ENCODE results near the gene ELFN1.

Gene ELFN1

GRCh38 chr7:1685000-1685624 lies 15.0 kb downstream of the ELFN1 start:
- no peak overlapping the region for H3K4me3 ChIP-seq (ENCODE audit: low read length in 2 of 2)
- no peak overlapping the region for H3K9ac ChIP-seq (ENCODE audit: low read depth in 1 of 2, low read length in 2 of 2)
- H3K27ac ChIP-seq (ENCODE audit: low read depth in 2 of 2, low read length in 2 of 2): no peak overlapping the region
- H3K4me1 ChIP-seq (ENCODE audit: control insufficient read depth in 2 of 2, insufficient read depth in 2 of 2, low read length in 2 of 2): no peaks in the 10 kb centered on the region
- no peaks in the 10 kb centered on the region for H3K36me3 ChIP-seq (ENCODE audit: control insufficient read depth in 2 of 2, insufficient read depth in 2 of 2, low read length in 2 of 2)
- no peaks in the 10 kb centered on the region for H3K27me3 ChIP-seq (ENCODE audit: control insufficient read depth in 2 of 2, insufficient read depth in 2 of 2, low read length in 2 of 2)
- peaks cover 5 to 7% of the 10 kb centered on the region in 2 donors for H3K9me3 ChIP-seq (ENCODE audit: control insufficient read depth in 2 of 2, low read length in 2 of 2)

GRCh38 chr7:1688542-1688941 lies 18.5 kb downstream of the ELFN1 start:
- Histone ChIP-seq H3K4me1 (ENCODE audit: control insufficient read depth in 2 of 2, insufficient read depth in 2 of 2, low read length in 2 of 2) (no peaks in the 10 kb centered on the region), H3K27me3 (ENCODE audit: control insufficient read depth in 2 of 2, insufficient read depth in 2 of 2, low read length in 2 of 2) (no peaks in the 10 kb centered on the region), H3K27ac (ENCODE audit: low read depth in 2 of 2, low read length in 2 of 2) (no peak overlapping the region), H3K36me3 (ENCODE audit: control insufficient read depth in 2 of 2, insufficient read depth in 2 of 2, low read length in 2 of 2) (no peaks in the 10 kb centered on the region), H3K4me3 (ENCODE audit: low read length in 2 of 2) (no peak overlapping the region), H3K9me3 (ENCODE audit: control insufficient read depth in 2 of 2, low read length in 2 of 2) (peaks cover 5 to 7% of the 10 kb centered on the region in 2 donors), H3K9ac (ENCODE audit: low read depth in 1 of 2, low read length in 2 of 2) (no peak overlapping the region)

GRCh38 chr7:1689311-1689710 lies 19.2 kb downstream of the ELFN1 start:
- H3K27me3 ChIP-seq (ENCODE audit: control insufficient read depth in 2 of 2, insufficient read depth in 2 of 2, low read length in 2 of 2): no peaks in the 10 kb centered on the region
- H3K9ac ChIP-seq (ENCODE audit: low read depth in 1 of 2, low read length in 2 of 2): no peak overlapping the region
- no peaks in the 10 kb centered on the region for H3K36me3 ChIP-seq (ENCODE audit: control insufficient read depth in 2 of 2, insufficient read depth in 2 of 2, low read length in 2 of 2)
- peaks cover 5% of the 10 kb centered on the region in 2 donors for H3K9me3 ChIP-seq (ENCODE audit: control insufficient read depth in 2 of 2, low read length in 2 of 2)
- H3K27ac ChIP-seq (ENCODE audit: low read depth in 2 of 2, low read length in 2 of 2): no peak overlapping the region
- no peaks in the 10 kb centered on the region for H3K4me1 ChIP-seq (ENCODE audit: control insufficient read depth in 2 of 2, insufficient read depth in 2 of 2, low read length in 2 of 2)
- no peak overlapping the region for H3K4me3 ChIP-seq (ENCODE audit: low read length in 2 of 2)

- Histone ChIP-seq H3K9ac (ENCODE audit: low read depth in 1 of 2, low read length in 2 of 2) (no peak overlapping the region), H3K27ac (ENCODE audit: low read depth in 2 of 2, low read length in 2 of 2) (no peak overlapping the region), H3K4me1 (ENCODE audit: control insufficient read depth in 2 of 2, insufficient read depth in 2 of 2, low read length in 2 of 2) (no peaks in the 10 kb centered on the region), H3K9me3 (ENCODE audit: control insufficient read depth in 2 of 2, low read length in 2 of 2) (no peaks in the 10 kb centered on the region), H3K36me3 (ENCODE audit: control insufficient read depth in 2 of 2, insufficient read depth in 2 of 2, low read length in 2 of 2) (no peaks in the 10 kb centered on the region), H3K27me3 (ENCODE audit: control insufficient read depth in 2 of 2, insufficient read depth in 2 of 2, low read length in 2 of 2) (no peaks in the 10 kb centered on the region), H3K4me3 (ENCODE audit: low read length in 2 of 2) (no peak overlapping the region)
Observed at GRCh38 chr7:1690359-1690958, 20.4 kb downstream of the ELFN1 start.

- Histone ChIP-seq H3K9ac (ENCODE audit: low read depth in 1 of 2, low read length in 2 of 2) (no peak overlapping the region), H3K9me3 (ENCODE audit: control insufficient read depth in 2 of 2, low read length in 2 of 2) (no peaks in the 10 kb centered on the region), H3K4me3 (ENCODE audit: low read length in 2 of 2) (no peak overlapping the region), H3K27me3 (ENCODE audit: control insufficient read depth in 2 of 2, insufficient read depth in 2 of 2, low read length in 2 of 2) (no peaks in the 10 kb centered on the region), H3K27ac (ENCODE audit: low read depth in 2 of 2, low read length in 2 of 2) (no peak overlapping the region), H3K36me3 (ENCODE audit: control insufficient read depth in 2 of 2, insufficient read depth in 2 of 2, low read length in 2 of 2) (no peaks in the 10 kb centered on the region), H3K4me1 (ENCODE audit: control insufficient read depth in 2 of 2, insufficient read depth in 2 of 2, low read length in 2 of 2) (no peaks in the 10 kb centered on the region)
Observed at GRCh38 chr7:1691096-1691495, 21.0 kb downstream of the ELFN1 start.

GRCh38 chr7:1691601-1692514 lies 21.8 kb downstream of the ELFN1 start:
- Histone ChIP-seq H3K36me3 (ENCODE audit: control insufficient read depth in 2 of 2, insufficient read depth in 2 of 2, low read length in 2 of 2) (no peaks in the 10 kb centered on the region), H3K4me3 (ENCODE audit: low read length in 2 of 2) (no peak overlapping the region), H3K9ac (ENCODE audit: low read depth in 1 of 2, low read length in 2 of 2) (no peak overlapping the region), H3K27me3 (ENCODE audit: control insufficient read depth in 2 of 2, insufficient read depth in 2 of 2, low read length in 2 of 2) (no peaks in the 10 kb centered on the region), H3K27ac (ENCODE audit: low read depth in 2 of 2, low read length in 2 of 2) (no peak overlapping the region), H3K9me3 (ENCODE audit: control insufficient read depth in 2 of 2, low read length in 2 of 2) (no peaks in the 10 kb centered on the region), H3K4me1 (ENCODE audit: control insufficient read depth in 2 of 2, insufficient read depth in 2 of 2, low read length in 2 of 2) (no peaks in the 10 kb centered on the region)

- no peaks in the 10 kb centered on the region for H3K36me3 ChIP-seq (ENCODE audit: control insufficient read depth in 2 of 2, insufficient read depth in 2 of 2, low read length in 2 of 2)
- no peaks in the 10 kb centered on the region for H3K9me3 ChIP-seq (ENCODE audit: control insufficient read depth in 2 of 2, low read length in 2 of 2)
- no peak overlapping the region for H3K27ac ChIP-seq (ENCODE audit: low read depth in 2 of 2, low read length in 2 of 2)
- H3K4me3 ChIP-seq (ENCODE audit: low read length in 2 of 2): no peak overlapping the region
- no peaks in the 10 kb centered on the region for H3K4me1 ChIP-seq (ENCODE audit: control insufficient read depth in 2 of 2, insufficient read depth in 2 of 2, low read length in 2 of 2)
- no peaks in the 10 kb centered on the region for H3K27me3 ChIP-seq (ENCODE audit: control insufficient read depth in 2 of 2, insufficient read depth in 2 of 2, low read length in 2 of 2)
- no peak overlapping the region for H3K9ac ChIP-seq (ENCODE audit: low read depth in 1 of 2, low read length in 2 of 2)
Observed at GRCh38 chr7:1692515-1693418, 22.7 kb downstream of the ELFN1 start.

GRCh38 chr7:1693419-1693990 lies 23.4 kb downstream of the ELFN1 start:
- H3K9me3 ChIP-seq (ENCODE audit: control insufficient read depth in 2 of 2, low read length in 2 of 2): no peaks in the 10 kb centered on the region
- H3K27ac ChIP-seq (ENCODE audit: low read depth in 2 of 2, low read length in 2 of 2): no peak overlapping the region
- H3K4me3 ChIP-seq (ENCODE audit: low read length in 2 of 2): no peak overlapping the region
- H3K4me1 ChIP-seq (ENCODE audit: control insufficient read depth in 2 of 2, insufficient read depth in 2 of 2, low read length in 2 of 2): no peaks in the 10 kb centered on the region
- no peaks in the 10 kb centered on the region for H3K36me3 ChIP-seq (ENCODE audit: control insufficient read depth in 2 of 2, insufficient read depth in 2 of 2, low read length in 2 of 2)
- no peak overlapping the region for H3K9ac ChIP-seq (ENCODE audit: low read depth in 1 of 2, low read length in 2 of 2)
- no peaks in the 10 kb centered on the region for H3K27me3 ChIP-seq (ENCODE audit: control insufficient read depth in 2 of 2, insufficient read depth in 2 of 2, low read length in 2 of 2)

GRCh38 chr7:1693991-1694524 lies 24.0 kb downstream of the ELFN1 start:
- Histone ChIP-seq H3K9me3 (ENCODE audit: control insufficient read depth in 2 of 2, low read length in 2 of 2) (no peaks in the 10 kb centered on the region), H3K36me3 (ENCODE audit: control insufficient read depth in 2 of 2, insufficient read depth in 2 of 2, low read length in 2 of 2) (no peaks in the 10 kb centered on the region), H3K9ac (ENCODE audit: low read depth in 1 of 2, low read length in 2 of 2) (no peak overlapping the region), H3K27me3 (ENCODE audit: control insufficient read depth in 2 of 2, insufficient read depth in 2 of 2, low read length in 2 of 2) (no peaks in the 10 kb centered on the region), H3K4me1 (ENCODE audit: control insufficient read depth in 2 of 2, insufficient read depth in 2 of 2, low read length in 2 of 2) (no peaks in the 10 kb centered on the region), H3K4me3 (ENCODE audit: low read length in 2 of 2) (no peak overlapping the region), H3K27ac (ENCODE audit: low read depth in 2 of 2, low read length in 2 of 2) (no peak overlapping the region)

All from mucosa of rectum (tissue), 2 donors.